Activated gamma-delta T cell treated with anti-CD3 and anti-CD28 coated beads, Interleukin-2, amount 50 U/mL, for 16 hours (primary cell): ENCODE results near the gene CD99L2.

Source experiments
- DNase-seq: peaks from one replicate; pipeline ENCODE4 v3.0.0-alpha.2; 2020; ENCODE audit warnings: low read depth

The CD99L2 gene, protein sequence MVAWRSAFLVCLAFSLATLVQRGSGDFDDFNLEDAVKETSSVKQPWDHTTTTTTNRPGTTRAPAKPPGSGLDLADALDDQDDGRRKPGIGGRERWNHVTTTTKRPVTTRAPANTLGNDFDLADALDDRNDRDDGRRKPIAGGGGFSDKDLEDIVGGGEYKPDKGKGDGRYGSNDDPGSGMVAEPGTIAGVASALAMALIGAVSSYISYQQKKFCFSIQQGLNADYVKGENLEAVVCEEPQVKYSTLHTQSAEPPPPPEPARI

DNA sequence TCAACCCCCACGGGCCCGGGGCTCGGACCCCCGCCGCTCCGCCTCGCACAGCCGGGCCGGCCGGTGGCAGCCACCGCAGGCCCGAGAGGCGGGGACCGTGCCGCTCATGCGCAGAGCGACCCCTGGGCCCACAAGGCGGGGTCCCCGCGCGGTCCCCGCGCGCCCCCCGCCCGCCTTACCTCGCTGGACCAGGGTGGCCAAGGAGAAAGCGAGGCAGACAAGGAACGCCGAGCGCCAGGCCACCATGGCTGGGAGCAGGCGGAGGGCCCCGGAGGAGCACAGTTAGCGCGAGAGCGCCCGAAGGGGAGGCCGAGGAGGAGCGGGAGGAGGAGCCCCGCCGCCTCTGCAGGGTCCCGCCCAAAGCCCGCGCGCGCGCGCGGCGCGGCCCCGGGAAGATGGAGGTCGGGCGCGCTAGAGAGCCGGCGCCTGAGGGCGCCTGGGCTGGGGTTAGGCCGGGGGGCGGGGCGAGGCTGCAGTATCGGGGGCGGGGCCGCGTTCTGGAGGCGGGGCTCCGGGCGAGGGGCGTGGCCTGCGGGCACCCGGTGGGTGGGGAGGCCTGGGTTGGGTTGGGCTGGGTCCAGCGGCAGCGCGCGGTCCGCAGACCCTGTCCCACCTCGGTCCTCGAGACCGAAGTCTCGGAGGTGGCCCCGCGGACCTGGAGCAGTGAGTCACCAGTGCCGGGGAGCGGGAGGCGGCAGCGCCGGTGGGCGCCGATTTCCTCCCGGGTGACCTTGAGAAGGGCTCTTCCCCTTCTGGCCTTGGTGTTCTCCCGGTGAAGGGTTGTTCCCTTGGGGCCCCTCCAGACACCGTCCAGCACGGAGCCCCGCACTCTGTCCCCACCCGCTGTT, at the start of gene CD99L2:
TSS of gene CD99L2 (minus strand) at position 326 of the 848 bp plus-strand sequence. CDS start at position 246, 80 bp downstream.
- peak; percentile 84 for DNase-seq

- no peak for DNase-seq
Measured at GRCh38 chrX:150944233-150944632, 45.8 kb upstream of the CD99L2 start.

- DNase-seq, result no peak
Measured at GRCh38 chrX:150942942-150943594, 44.6 kb upstream of the CD99L2 start.

DNA sequence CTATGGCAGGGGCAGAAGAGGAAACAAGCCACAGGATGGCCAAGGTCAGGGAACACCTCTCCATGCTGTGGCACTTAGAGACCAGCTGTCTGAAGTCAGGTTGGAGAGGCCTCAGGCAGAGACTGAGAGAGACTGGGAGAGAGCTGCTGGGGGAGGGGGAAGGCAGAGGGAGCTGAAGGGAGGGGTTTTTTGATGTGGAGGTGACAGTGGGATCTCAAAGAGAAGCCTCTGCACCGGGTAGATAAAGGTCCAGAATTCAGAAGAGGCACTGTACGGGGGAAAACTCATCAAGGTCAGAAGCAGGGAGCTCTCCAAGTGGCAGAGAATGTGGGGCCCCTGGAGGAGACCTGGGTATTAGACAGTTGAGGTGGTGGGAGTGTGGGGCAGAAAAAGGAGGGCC, 43.1 kb upstream of the CD99L2 start:
- DNase-seq, result no peak

- DNase-seq, result no peak
Measured at GRCh38 chrX:150940844-150941495, 42.5 kb upstream of the CD99L2 start.

DNA sequence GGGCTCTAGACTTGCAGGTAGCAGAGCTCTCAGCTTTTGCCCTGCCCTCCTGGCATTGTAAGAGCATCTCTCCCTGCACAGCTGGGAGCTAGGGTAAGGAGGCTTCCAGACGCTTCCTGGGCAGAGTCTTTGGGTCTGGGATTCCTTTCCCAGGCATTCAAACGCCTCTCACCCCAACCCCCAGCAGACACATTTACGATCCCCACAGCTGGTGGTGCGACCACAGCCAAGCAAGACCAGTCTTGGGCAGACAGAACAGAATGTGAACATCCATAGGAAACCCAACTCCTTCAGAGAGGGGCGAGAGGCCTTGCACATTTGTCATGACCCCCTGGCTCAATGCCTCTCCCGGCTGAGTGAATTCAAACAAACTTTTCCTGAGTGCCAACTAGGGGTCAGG, 38.1 kb upstream of the CD99L2 start:
- no peak for DNase-seq

- DNase-seq, result no peak
Measured at GRCh38 chrX:150935467-150935866, 37.0 kb upstream of the CD99L2 start.

GRCh38 chrX:150934453-150934852, 36.0 kb upstream of the CD99L2 start:
- no peak for DNase-seq

DNA sequence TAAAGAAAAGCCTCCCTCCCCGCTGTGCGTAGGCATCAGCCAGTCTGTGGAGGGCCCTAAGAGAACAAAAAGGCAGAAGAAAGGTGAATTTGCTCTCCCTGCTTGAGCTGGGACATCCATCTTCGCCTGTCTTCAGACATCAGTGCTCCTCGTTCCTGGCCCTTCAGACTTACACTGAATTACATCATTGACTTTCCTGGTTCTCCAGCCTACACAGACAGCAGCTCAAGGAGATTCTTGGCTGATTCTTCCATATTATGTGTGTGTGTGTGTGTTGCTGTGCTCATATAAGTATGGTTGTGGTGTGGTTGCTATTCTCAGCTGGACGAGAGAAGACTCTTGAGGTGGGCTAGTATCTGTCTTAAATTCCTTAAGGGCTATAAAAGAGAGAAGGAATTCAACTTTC, 35.5 kb upstream of the CD99L2 start:
- no peak for DNase-seq

DNA sequence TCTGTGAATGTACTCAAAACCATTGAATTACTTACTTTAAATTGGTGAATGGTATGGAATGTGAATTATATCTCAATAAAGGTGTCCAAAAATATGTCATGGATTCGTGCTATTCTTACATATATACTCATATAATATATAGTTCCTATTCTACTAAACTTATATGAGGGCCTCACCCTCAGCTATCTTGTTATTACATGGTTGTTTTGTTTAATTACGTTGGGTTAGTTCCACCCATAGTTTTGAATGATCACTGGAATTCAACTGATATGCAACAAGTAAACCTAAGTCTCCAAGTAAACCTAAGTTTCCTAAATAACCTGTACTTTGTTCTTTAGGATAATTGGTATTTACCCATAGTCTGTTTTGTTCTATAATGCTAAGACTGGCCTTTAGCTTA, 30.6 kb upstream of the CD99L2 start:
- no peak for DNase-seq

- no peak for DNase-seq
Measured at GRCh38 chrX:150926791-150927190, 28.3 kb upstream of the CD99L2 start.

GRCh38 chrX:150926304-150926703, 27.8 kb upstream of the CD99L2 start:
- DNase-seq, result no peak

DNA sequence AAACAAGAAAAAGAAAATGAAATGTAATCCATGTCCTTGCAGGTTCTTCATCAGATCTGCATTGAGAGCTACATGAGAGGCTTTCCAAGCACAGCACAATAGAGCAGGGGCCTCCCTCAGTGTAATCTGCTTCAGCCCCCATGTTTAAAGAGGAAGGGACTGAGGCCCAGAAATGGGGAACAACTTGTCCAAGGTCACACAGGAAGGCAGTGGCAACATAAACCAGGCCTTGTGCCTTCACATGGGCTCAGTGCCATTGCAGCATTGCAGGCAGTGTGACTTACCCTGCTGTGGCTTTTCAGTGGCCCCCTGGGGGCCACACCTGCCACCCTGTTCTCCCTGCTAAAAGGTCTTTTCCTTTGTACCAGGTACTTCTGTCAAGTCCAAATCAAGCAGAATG, 20.9 kb upstream of the CD99L2 start:
- DNase-seq, result no peak

DNA sequence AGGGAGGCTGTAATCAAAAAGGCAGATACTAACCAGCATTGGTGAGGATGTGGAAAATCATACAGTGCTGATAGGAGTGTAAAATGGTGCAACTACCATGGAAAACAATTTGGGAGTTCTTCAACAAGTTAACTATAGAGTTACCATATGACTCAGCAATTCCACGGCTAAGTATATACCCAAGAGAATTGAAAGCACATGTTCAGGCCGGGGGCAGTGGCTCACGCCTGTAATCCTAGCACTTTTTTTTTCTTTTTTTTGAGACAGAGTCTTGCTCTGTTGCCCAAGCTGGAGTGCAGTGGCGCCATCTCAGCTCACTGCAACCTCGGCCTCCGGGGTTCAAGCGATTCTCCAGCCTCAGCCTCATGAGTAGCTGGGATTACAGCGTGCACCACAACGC, 15.0 kb upstream of the CD99L2 start:
- no peak for DNase-seq

GRCh38 chrX:150907474-150907873, 9.0 kb upstream of the CD99L2 start:
- DNase-seq, result no peak

GRCh38 chrX:150906694-150907093, 8.2 kb upstream of the CD99L2 start:
- DNase-seq, result no peak

DNA sequence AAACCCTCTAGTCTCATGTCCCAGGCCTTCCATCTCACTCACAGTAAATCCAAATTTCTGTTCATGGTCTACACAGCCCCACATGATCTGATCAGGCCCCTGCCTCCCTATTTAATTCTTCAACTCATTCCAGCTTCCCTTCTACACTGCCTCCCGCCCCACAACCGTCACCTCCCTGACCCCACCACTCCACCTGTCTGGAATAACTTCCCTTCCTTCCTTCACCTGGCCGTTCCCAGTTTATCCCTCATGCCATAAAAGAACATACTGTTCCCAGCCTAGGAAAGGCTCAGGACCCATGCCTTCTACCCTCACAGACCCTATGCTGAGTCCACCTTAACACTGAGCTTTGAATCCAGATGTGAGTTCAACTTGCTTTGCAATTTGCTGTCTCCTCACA, 6.8 kb upstream of the CD99L2 start:
- no peak for DNase-seq

- DNase-seq, result no peak
Measured at GRCh38 chrX:150903110-150903508, 4.6 kb upstream of the CD99L2 start.

GRCh38 chrX:150902434-150903109, 4.1 kb upstream of the CD99L2 start:
- DNase-seq, result no peak

GRCh38 chrX:150899191-150899757, 806 bp upstream of the CD99L2 start:
- no peak for DNase-seq
